ENCODE data around the gene OXCT2. TPM values are rescaled to one million over a fixed set of nuclear protein-coding genes. Genes with fewer than 3 reads are reported as not detected.

The OXCT2 gene
- polyA plus RNA-seq, 1 of the 3 experiments (the other 2 are of a cell fraction), result 0.44 TPM

DNA sequence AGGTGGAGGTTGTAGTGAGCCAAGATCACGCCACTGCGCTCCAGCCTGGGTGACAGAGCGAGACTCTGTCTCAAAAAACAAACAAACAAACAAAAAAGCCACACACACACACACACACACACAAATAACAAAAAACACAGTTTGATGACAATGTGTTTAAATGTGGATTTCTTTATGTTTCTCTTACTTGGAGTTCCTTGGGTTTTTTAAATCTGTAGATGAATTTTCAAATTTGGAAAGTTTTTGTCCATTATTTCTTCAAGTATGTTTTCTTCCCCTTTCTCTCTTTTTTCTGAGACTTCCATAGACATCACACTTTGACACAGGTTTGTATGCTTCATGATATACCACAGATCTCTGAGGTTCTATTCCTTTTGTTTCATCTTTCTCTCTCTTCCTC is 44.5 kb downstream of the OXCT2 start:
- no peak for DNase-seq
- no peak overlapping the region for H3K4me3 ChIP-seq (ENCODE audit: low read depth in 2 of 2, low read length in 1 of 2)
- H3K4me2 ChIP-seq, result no peak overlapping the region
- H3K36me3 ChIP-seq (replicated peaks in 1 of 2; ENCODE audit: control insufficient read depth in 1 of 2, insufficient read depth in 2 of 2, low read length in 1 of 2), result no peaks in the 10 kb centered on the region
- H3K79me2 ChIP-seq (ENCODE audit: insufficient read depth), result no peaks in the 10 kb centered on the region
- H3K27me3 ChIP-seq (ENCODE audit: insufficient read depth), result peaks cover 12% of the 10 kb centered on the region; the same call in 1 of the 2 replicates
- H2AFZ ChIP-seq (ENCODE audit: low read depth), result no peak overlapping the region
- 54% methylated on average over 3 of the region's 3 CpGs for WGBS (ENCODE audit: low lambda C conversion rate)
- POLR2A ChIA-PET, result no interaction called here
- no peaks in the 10 kb centered on the region for H3K4me1 ChIP-seq (ENCODE audit: control insufficient read depth in 1 of 2, insufficient read depth in 2 of 2, low read depth in 1 of 2, low read length in 1 of 2)
- CTCF ChIA-PET, result interaction anchor here (1.4 to 2.0 kb wide), 2 partner anchors 25 to 73 kb away, joined by 3 to 6 read pairs; no protein-coding TSS in a partner anchor
- H3K27ac ChIP-seq (ENCODE audit: low read depth in 2 of 2, low read length in 1 of 2), result no peak overlapping the region
- H3K9me2 ChIP-seq, result no peaks in the 10 kb centered on the region
- no peaks in the 10 kb centered on the region for H3F3A ChIP-seq (replicated peaks; ENCODE audit: insufficient read depth)
- H3K9me3 ChIP-seq, result no peaks in the 10 kb centered on the region
- H4K20me1 ChIP-seq (ENCODE audit: insufficient read depth), result no peaks in the 10 kb centered on the region
- H3K9ac ChIP-seq, result no peak overlapping the region
- no peak for TF ChIP-seq FOSL2 (IDR thresholded peaks at IDR 0.05; ENCODE audit: borderline replicate concordance, low read depth)
- TF ChIP-seq CHD2 (IDR thresholded peaks at IDR 0.05; ENCODE audit: low read length, partially characterized antibody), result no peak
- TF ChIP-seq FOXM1 (IDR thresholded peaks at IDR 0.05; ENCODE audit: low read depth), result no peak
- TF ChIP-seq GABPA (IDR thresholded peaks at IDR 0.05; ENCODE audit: low read depth), result no peak
- TF ChIP-seq ELF1 (IDR thresholded peaks at IDR 0.05), result no peak
- no peak for TF ChIP-seq TAF1 (IDR thresholded peaks at IDR 0.05; ENCODE audit: borderline replicate concordance, low read depth, low read length)
- no peak for TF ChIP-seq SIN3A (IDR thresholded peaks at IDR 0.05; ENCODE audit: borderline replicate concordance, low read depth, low read length)
- no peak for TF ChIP-seq YY1 (IDR thresholded peaks at IDR 0.05; ENCODE audit: low read depth)
- TF ChIP-seq MXI1 (IDR thresholded peaks at IDR 0.05; ENCODE audit: low read depth, low read length), result no peak
- TF ChIP-seq NRF1 (IDR thresholded peaks at IDR 0.05; ENCODE audit: low read depth, low read length), result no peak
- no peak for TF ChIP-seq RFX5 (IDR thresholded peaks at IDR 0.05; ENCODE audit: low read length)
- no peak for TF ChIP-seq JUND (IDR thresholded peaks at IDR 0.05)
- TF ChIP-seq FOXJ3 (CRISPR knock-in tag; IDR thresholded peaks at IDR 0.05), result no peak
- no peak for TF ChIP-seq TEAD4 (IDR thresholded peaks at IDR 0.05; ENCODE audit: borderline replicate concordance, insufficient read depth)
- TF ChIP-seq, protein P1, sequence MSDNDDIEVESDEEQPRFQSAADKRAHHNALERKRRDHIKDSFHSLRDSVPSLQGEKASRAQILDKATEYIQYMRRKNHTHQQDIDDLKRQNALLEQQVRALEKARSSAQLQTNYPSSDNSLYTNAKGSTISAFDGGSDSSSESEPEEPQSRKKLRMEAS (IDR thresholded peaks at IDR 0.05; ENCODE audit: low read depth), result no peak
- no peak for TF ChIP-seq RXRA (IDR thresholded peaks at IDR 0.05; ENCODE audit: borderline replicate concordance, low read depth)
- no peak for TF ChIP-seq GATA2 (CRISPR knock-in tag; IDR thresholded peaks at IDR 0.05)
- no peak for TF ChIP-seq EP300 (IDR thresholded peaks at IDR 0.05; ENCODE audit: borderline replicate concordance in 1 of 2, low read depth in 1 of 2, low read length in 1 of 2)

DNA sequence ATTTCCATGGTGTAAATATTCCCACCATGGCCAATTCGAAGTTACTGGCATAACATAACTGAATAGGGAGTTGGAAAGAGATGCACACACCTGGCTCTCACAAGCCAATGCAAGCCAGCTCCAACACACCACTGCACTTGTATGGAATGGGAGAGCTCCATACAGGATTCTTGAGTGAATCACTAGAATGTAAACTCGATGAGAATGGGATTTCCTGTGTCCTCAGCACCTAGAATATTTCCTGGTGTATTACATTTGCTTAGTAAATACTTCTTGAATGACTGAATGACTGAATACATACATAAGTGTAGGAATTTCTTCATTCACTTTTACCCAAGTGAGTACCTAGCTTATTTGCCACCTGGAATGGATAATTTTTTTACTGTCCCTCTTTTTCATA is 48.7 kb downstream of the OXCT2 start:
- H3K9me2 ChIP-seq, result no peaks in the 10 kb centered on the region
- no peak overlapping the region for H2AFZ ChIP-seq (ENCODE audit: low read depth)
- no peak for TF ChIP-seq EZH2phosphoT487 (IDR thresholded peaks at IDR 0.05; ENCODE audit: borderline replicate concordance, low read depth)
- no peak for TF ChIP-seq NRF1 (IDR thresholded peaks at IDR 0.05; ENCODE audit: low read depth, low read length)
- TF ChIP-seq, protein P1 (IDR thresholded peaks at IDR 0.05; ENCODE audit: low read depth), result no peak
- TF ChIP-seq POLR2AphosphoS5 (IDR thresholded peaks at IDR 0.05; ENCODE audit: low read depth, low read length), result no peak
- no peak for TF ChIP-seq TEAD4 (IDR thresholded peaks at IDR 0.05; ENCODE audit: borderline replicate concordance, insufficient read depth)
- TF ChIP-seq, protein P2, sequence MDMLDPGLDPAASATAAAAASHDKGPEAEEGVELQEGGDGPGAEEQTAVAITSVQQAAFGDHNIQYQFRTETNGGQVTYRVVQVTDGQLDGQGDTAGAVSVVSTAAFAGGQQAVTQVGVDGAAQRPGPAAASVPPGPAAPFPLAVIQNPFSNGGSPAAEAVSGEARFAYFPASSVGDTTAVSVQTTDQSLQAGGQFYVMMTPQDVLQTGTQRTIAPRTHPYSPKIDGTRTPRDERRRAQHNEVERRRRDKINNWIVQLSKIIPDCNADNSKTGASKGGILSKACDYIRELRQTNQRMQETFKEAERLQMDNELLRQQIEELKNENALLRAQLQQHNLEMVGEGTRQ (IDR thresholded peaks at IDR 0.05; ENCODE audit: borderline replicate concordance, low read depth, low read length), result no peak
- no peak for TF ChIP-seq SIN3A (IDR thresholded peaks at IDR 0.05; ENCODE audit: borderline replicate concordance, low read depth, low read length)
- no peak for TF ChIP-seq CHD2 (IDR thresholded peaks at IDR 0.05; ENCODE audit: low read length, partially characterized antibody)
- TF ChIP-seq FOXM1 (IDR thresholded peaks at IDR 0.05; ENCODE audit: low read depth), result no peak
- TF ChIP-seq NFIC (IDR thresholded peaks at IDR 0.05; ENCODE audit: borderline replicate concordance), result no peak
- 0% methylated on average over 2 of the region's 2 CpGs for WGBS (ENCODE audit: low lambda C conversion rate)
- CTCF ChIA-PET, result interaction anchor here (0.8 to 1.4 kb wide), 4 partner anchors 20 to 116 kb away, joined by 3 to 9 read pairs (median 5); no protein-coding TSS in a partner anchor
- DNase-seq, result no peak
- H3F3A ChIP-seq (replicated peaks; ENCODE audit: insufficient read depth), result no peaks in the 10 kb centered on the region
- no peak overlapping the region for H3K4me3 ChIP-seq (ENCODE audit: low read depth in 2 of 2, low read length in 1 of 2)
- H3K27me3 ChIP-seq (ENCODE audit: insufficient read depth), result peaks cover 7% of the 10 kb centered on the region; the same call in 1 of the 2 replicates
- H3K79me2 ChIP-seq (ENCODE audit: insufficient read depth), result no peaks in the 10 kb centered on the region
- peaks cover 0 to 2% of the 10 kb centered on the region in 2 experiments; a peak in 1 of 4 replicates for H3K4me1 ChIP-seq (ENCODE audit: control insufficient read depth in 1 of 2, insufficient read depth in 2 of 2, low read depth in 1 of 2, low read length in 1 of 2)
- H4K20me1 ChIP-seq (ENCODE audit: insufficient read depth), result no peaks in the 10 kb centered on the region
- H3K9ac ChIP-seq, result no peak overlapping the region
- H3K9me3 ChIP-seq, result no peaks in the 10 kb centered on the region
- H3K27ac ChIP-seq (ENCODE audit: low read depth in 2 of 2, low read length in 1 of 2), result no peak overlapping the region
- POLR2A ChIA-PET, result interaction anchor here (0.8 kb wide), 1 partner anchor 113 kb away, joined by 3 read pairs; no protein-coding TSS in a partner anchor
- H3K36me3 ChIP-seq (replicated peaks in 1 of 2; ENCODE audit: control insufficient read depth in 1 of 2, insufficient read depth in 2 of 2, low read length in 1 of 2), result no peaks in the 10 kb centered on the region
- H3K4me2 ChIP-seq, result no peak overlapping the region
